Measurements from ENCODE around the gene CAVIN2.

GRCh38 chr2:191863988-191864387, 17.1 kb upstream of the CAVIN2 start:
- no peak for TF ChIP-seq CTCF (IDR thresholded peaks at IDR 0.05)
- TF ChIP-seq POLR2A (IDR thresholded peaks at IDR 0.05) = no peak

Data from body of pancreas (tissue), 4 donors.